Limb (tissue), 2 donors: ENCODE data around the gene TLNRD1.

Source experiments
- DNase-seq, 2 donors: peaks; one replicate each; pipeline ENCODE4 v3.0.0-alpha.2; 2016; ENCODE audit errors: extremely low spot score in 2 of 2

Gene TLNRD1

DNA sequence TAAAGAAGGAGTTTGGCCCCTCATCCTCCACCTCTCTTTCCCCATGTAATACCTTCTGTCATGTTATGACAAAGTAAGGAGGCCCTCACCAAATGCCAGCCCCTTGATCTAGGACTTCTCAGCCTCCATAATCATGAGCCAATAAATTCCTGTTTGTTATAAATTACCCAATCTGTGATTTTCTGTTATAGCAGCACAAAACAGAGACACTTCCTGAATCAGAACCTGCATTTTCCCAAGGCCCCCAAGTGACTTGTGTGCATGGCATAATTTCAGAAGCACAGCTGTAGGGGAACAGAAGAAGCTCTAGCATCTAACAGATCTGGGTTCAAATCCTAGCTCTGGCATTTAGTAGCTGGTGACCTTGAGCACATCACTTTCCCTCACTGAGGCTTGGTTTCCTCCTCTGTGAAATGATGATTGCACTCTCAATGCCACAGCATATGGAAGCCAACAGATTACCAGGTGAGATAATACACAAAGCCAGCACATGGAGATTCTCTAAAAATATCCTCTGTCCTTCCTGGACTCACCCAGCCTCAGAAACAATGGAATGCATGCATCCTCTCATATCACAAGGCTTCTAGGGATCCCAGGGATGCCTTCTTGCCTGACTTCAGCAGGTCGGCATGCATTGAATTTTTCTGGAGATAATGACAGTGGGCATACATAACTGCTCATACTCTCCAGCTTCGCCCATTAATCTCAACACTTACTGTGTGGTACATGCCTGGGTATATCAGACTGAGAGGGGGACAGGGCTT, 26.3 kb downstream of the TLNRD1 start:
- DNase-seq, result no peak

GRCh38 chr15:81029414-81030300, 28.9 kb downstream of the TLNRD1 start:
- no peak for DNase-seq

DNA sequence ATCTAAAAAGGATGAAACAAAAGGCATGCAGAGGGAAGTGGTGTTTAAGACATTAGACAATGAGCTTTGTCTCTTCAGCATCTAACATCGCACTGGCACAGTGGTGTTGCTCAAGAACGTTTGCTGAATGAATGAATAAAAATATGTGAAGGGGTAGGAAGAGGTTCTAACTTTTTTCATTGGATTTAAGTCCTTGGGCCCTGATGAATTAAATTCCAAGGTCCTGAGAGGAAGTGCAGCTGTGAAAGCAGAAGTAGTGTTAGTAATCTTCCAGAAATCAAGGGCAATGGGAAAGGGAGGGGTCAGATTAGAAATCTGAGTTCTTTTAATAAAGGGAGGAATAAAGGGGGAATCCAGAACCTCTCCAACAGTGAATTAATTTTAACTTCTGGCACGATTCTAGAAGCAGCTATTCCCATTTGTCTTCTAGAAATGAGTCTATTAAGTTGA, 29.6 kb downstream of the TLNRD1 start:
- DNase-seq, result no peak

DNA sequence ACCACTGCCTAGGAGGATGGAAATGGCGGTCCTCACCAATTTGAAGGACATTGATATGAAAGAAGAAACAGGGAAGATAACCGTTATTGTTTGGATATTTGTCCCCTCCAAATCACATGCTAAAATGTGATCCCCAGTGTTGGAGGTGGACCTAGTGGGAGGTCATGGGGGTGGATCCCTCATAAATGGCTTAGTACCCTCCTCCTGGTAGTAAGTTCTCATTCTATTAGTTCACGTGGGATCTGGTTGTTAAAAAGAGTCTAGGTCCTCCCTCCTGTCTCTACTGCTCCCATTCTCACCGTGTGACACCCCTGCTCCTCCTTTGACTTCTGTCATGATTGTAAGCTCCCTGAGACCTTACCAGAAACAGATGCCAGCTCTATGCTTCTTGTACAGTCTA, 30.5 kb downstream of the TLNRD1 start:
- DNase-seq, result no peak

DNA sequence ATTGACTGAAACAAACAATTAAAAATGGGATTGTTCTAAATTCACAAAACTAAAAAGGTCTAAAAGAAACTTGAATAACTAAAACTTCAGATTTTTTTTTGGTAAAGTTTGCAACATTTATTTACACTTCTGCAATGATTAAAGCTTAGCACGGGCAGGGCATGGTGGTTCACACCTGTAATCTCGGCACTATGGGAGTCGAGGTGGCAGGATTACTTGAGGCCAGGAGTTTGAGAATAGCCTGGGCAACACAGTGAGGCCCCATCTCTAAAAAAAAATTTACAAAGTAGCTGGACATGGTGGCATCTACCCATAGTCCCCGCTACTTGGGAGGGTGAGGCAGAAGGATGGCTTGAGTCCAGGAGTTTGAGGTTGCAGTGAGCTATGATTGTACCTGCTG, 31.6 kb downstream of the TLNRD1 start:
- DNase-seq, result no peak

GRCh38 chr15:81032818-81033217, 32.1 kb downstream of the TLNRD1 start:
- no peak for DNase-seq

GRCh38 chr15:81033508-81033907, 32.8 kb downstream of the TLNRD1 start:
- DNase-seq, result no peak

GRCh38 chr15:81037952-81038743, 37.4 kb downstream of the TLNRD1 start:
- no peak for DNase-seq

DNA sequence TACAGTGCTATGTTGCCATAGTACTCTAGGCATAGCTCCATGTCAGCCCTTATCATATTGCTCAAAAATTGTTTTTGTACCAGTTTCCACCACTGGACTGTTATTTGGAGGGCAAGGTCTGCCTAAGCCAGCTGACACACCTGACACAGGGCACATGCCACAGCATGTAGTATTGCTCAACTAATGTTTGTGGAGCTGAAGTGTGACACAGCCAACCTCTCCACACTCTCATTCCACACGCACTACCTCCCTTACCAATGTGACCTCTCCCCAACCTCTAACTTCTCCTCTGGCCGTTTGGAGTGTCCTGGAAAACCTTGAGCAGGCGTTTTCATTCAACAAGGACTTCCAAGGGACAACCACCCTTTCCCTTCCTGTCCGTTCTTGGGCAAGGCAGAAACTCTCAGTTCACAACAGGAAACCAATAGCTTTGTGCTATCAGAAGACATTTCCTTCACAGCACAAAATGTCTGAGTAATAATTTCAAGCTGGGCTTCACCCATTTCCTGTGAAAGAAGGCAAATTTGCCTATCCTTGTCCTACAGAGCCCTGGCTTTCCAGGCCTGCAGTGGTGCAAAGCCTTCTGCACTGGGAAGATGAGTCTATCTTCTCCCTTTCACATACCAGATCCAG, 38.4 kb downstream of the TLNRD1 start:
- no peak for DNase-seq

DNA sequence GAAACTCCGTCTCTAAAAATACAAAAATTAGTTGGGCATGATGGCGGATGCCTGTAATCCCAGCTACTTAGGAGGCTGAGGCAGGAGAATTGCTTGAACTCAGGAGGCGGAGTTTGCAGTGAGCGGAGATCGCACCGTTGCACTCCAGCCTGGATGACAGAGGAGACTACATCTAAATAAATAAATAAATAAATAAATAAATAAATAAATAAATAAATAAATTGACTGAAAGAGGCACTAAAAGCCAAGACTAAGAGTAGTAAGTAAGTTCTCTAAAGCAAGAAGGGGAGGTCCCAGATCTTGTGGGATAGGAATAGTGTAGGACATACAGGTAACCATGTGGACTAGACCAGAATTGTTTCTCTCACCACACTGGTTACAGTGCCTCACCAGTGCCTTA, 40.0 kb downstream of the TLNRD1 start:
- DNase-seq, result no peak

GRCh38 chr15:81043281-81043934, 42.7 kb downstream of the TLNRD1 start:
- DNase-seq, result no peak

- no peak for DNase-seq
Observed at GRCh38 chr15:81043935-81044575, 43.3 kb downstream of the TLNRD1 start.

DNA sequence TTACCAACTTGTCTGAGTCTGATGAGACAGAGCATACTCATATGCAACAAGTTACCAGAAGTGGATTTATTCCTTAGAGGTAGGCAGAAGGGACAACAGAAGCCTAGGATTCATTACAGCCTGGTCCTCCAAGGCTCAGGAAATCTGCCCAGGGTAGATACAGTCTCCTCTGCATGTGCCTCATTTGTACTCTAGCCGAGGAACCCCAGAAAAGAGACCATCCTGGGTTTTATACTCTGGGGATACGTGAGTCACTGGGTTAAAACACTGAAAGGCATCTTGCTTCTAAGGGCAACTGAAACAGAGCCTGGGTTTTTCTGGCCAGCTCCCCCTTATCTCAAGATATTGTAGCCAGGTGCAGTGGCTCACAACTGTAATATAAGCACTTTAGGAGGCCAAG, 45.6 kb downstream of the TLNRD1 start:
- no peak for DNase-seq

DNA sequence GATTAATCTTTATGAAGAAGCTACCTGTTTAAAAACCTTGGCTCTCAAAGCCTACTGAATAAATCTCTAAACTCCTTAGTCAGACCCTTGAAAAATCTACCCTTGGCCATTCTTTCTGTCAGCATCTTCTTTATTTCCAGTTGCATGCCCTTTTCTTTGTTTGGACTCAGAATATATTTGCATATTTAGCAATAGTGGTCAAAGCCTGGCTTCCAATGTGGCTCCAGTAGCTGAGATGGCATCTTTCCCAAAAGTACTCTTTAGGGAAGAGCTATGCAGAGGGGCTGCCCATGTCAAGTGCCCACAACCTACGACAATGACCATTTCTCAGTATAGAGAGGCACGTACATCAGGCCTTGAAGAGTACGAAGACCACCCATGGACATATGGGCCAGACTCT, 47.2 kb downstream of the TLNRD1 start:
- DNase-seq, result no peak

DNA sequence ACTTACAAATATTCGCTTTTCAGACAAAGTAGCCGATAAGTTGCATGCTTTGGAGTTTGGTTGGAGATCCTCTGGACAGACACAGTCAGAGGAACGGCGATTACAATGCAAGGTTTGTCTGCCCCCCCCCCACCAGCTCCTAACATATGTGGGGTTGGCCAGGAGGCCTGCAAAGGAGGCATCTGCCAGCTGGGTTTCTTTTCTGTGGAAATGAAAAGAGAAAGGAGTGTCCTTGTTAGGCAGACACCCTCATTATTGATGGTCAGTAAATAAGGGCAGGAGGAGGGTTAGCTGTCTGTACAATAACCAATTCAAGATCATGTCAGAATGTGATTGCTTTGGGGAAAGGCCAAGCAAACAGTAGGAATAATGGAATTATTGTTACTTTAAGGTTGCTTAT, 49.1 kb downstream of the TLNRD1 start:
- DNase-seq, result peak in 1 of 2 donors; percentile 42

DNA sequence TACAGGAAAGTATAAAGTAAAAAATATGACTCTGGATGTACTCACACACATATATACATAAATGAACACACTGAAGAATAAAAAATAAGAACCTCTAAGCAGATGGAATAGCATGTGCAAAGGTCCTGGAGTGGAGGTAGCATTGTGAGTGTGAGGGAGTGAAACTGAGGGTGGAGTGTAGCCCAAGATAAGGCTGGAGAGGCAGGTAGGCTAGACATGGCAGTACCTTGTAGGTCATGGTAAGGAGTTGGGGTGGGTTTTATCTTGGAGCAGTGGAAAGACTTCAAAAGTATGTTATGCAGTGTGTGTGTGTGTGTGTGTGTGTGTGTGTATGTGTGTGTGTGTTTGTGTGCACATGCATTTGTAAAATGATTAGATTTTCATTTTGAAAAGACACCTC, 49.5 kb downstream of the TLNRD1 start:
- DNase-seq, result no peak

DNA sequence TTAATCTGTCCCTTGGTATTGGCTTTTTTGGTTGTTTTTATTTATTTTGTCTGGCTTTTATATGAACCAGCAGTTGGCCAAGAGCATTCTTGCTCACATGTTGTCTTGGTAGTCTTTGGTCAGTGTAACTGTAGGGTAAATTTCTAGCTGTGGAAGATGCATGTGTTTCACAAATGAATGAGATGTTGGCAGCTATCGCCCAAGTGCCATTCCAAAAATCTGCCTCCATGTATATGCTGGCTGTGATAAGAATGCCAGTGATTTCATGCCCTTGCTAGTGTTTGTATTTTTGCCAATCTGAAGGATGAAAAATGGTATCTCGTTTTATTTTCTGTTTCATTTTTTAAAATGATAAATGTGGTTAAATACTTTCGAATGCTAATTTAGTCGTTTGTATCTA, 50.1 kb downstream of the TLNRD1 start:
- no peak for DNase-seq

GRCh38 chr15:81052046-81052445, 51.3 kb downstream of the TLNRD1 start:
- DNase-seq, result no peak

DNA sequence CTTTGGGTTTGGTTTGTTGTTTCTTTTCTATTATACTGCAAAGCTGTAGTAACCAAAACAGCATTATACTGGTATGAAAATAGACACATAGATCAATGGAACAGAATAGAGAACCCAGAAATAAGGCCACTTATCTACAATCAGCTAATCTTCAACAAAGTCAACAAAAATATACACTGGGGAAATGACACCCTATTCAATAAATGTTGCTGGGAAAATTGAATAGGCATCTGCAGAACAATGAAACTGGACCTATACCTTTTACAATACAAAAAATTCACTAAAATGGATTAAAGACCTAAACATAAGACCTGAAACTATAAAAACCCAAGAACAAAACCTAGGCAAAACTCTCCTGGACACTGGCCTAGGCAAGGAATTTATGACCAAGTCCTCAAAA, 52.9 kb downstream of the TLNRD1 start:
- DNase-seq, result no peak

GRCh38 chr15:81054236-81054635, 53.5 kb downstream of the TLNRD1 start:
- no peak for DNase-seq
